CD4-positive, alpha-beta T cell (primary cell): ENCODE results near the gene CELF4. TPM values are rescaled to one million over a fixed set of nuclear protein-coding genes. Genes with fewer than 3 reads are reported as not detected.

ENCODE experiments used
- ATAC-seq: fragments of 200-7000 bp; cut with Tn5 transposase; one replicate; pipeline ENCODE4 v1.10.0; 2022; ENCODE audit warnings: mild to moderate bottlenecking; ENCODE audit not compliant: poor library complexity
- CTCF ChIA-PET: fragments of 350-600 bp; sonication (Branson Sonifier 250); formaldehyde crosslinking; loops from one replicate; lab custom pipeline; 2021; ENCODE audit warnings: antibody characterized with exemption, inconsistent platforms; lab: Charles Lee
- POLR2A ChIA-PET: fragments of 350-600 bp; sonication (Branson Sonifier 250); formaldehyde crosslinking; loops from one replicate; lab custom pipeline; 2021; ENCODE audit warnings: antibody characterized with exemption, inconsistent platforms; lab: Charles Lee
- DNase-seq, 14 experiments: peaks; one replicate each; pipeline ENCODE4 v3.0.0-alpha.2; 2013 to 2020; ENCODE audit warnings: mixed read lengths in 2 of 14
- H3K27ac ChIP-seq, 2 donors: one replicate each; pipeline versions ENCODE4 v1.5.1 to v1.7.0; 2013; ENCODE audit warnings: low read length in 2 of 2, low read depth in 1 of 2, mild to moderate bottlenecking in 1 of 2
- H3K27me3 ChIP-seq, 2 experiments: 1 replicate in 1 of 2; 2 replicates in 1 of 2; pipeline versions ENCODE4 v1.6.1 to v1.7.0; 2013; ENCODE audit warnings: low read length in 2 of 2, control low read depth in 1 of 2, mild to moderate bottlenecking in 1 of 2, moderate library complexity in 1 of 2; ENCODE audit not compliant: insufficient read depth in 2 of 2, control insufficient read depth in 1 of 2
- H3K36me3 ChIP-seq: one replicate; pipeline ENCODE4 v1.6.1; 2013; ENCODE audit warnings: low read length, control low read depth; ENCODE audit not compliant: insufficient read depth
- H3K4me1 ChIP-seq: one replicate; pipeline ENCODE4 v1.6.1; 2013; ENCODE audit warnings: low read length, control low read depth; ENCODE audit not compliant: insufficient read depth
- H3K4me3 ChIP-seq: one replicate; pipeline ENCODE4 v1.5.1; 2013; ENCODE audit warnings: mild to moderate bottlenecking, low read length, moderate library complexity
- H3K9me3 ChIP-seq, 2 experiments: 1 replicate in 1 of 2; 2 replicates in 1 of 2; pipeline versions ENCODE4 v1.6.1 to v1.7.0; 2013; ENCODE audit warnings: low read length in 2 of 2, mild to moderate bottlenecking in 2 of 2, control low read depth in 1 of 2, moderate library complexity in 1 of 2; ENCODE audit not compliant: control insufficient read depth in 1 of 2, insufficient read depth in 1 of 2
- H3K27ac Mint-ChIP-seq: one replicate; pipeline ENCODE4 v1.8.0; 2020; ENCODE audit warnings: mixed read lengths
- H3K27me3 Mint-ChIP-seq: one replicate; pipeline ENCODE4 v1.8.0; 2021; ENCODE audit warnings: mixed read lengths
- H3K36me3 Mint-ChIP-seq: one replicate; pipeline ENCODE4 v1.8.0; 2021; ENCODE audit warnings: low read depth, mixed read lengths
- H3K4me1 Mint-ChIP-seq: one replicate; pipeline ENCODE4 v1.8.0; 2021; ENCODE audit warnings: low read depth, mixed read lengths
- H3K4me3 Mint-ChIP-seq: one replicate; pipeline ENCODE4 v1.8.0; 2020; ENCODE audit warnings: mild to moderate bottlenecking, mixed read lengths
- H3K9me3 Mint-ChIP-seq: one replicate; pipeline ENCODE4 v1.8.0; 2020; ENCODE audit warnings: mixed read lengths
- intact Hi-C, 2 experiments: fragments of 100-400 bp; cut with DNase I in 1 of 2; cut with micrococcal nuclease in 1 of 2; formaldehyde crosslinking; loops; one replicate each; pipeline versions ENCODE4 v1.15.1 to v1.9.0; 2023 to 2025; cut with DNase I, micrococcal nuclease
- total RNA-seq, 174 experiments: library from RNA in 2 of 174; stranded (reverse) in 2 of 174; gene quantifications; one replicate each; pipeline ENCODE4 v1.2.3 and lab custom pipeline; 2021 to 2026
- TF ChIP-seq, protein P1 (sequence below): fragments of 200-600 bp; IDR thresholded peaks from one replicate; pipeline ENCODE4 v1.8.0; 2022; ENCODE audit warnings: antibody characterized with exemption, mild to moderate bottlenecking

Gene CELF4
- total RNA-seq, 2 experiments from 2014 or later: not detected

DNA sequence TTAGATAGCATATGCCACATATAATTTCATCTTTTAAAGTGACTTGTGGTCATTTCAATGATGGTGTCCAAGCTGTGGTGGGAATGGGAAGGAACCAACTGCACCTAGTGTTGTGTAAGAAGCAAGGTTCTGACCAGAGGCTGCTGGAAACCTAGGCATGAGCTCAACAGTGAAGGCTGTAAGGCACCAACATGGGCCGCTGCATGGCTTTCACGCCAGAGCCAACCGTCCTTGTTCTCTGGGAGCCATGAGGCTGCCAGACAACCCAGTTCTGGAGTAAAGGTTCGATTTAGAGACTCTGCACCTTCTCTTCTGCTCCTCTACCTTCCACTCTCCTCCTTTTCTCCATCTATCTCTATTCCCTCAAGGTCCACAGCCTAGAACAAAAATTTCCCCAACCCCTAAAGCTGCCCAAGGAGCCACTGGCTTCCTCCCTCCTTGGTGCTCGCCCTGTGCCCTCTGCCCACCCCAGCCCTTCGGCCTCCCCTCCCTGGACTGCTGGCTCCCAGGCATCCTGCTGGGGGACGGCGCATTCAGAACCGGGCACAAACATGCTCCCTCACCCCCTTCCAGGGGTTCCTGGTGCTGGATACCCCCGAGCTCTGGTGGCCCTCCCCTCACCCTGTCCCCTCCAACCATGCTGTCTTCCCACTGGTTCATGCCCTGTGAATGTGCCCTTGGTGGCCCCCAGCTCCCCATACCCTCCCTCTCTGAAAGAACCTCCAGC, 305.1 kb downstream of the CELF4 start:
- Histone ChIP-seq H3K27ac (no peak overlapping the region), H3K4me3 (no peak overlapping the region), H3K36me3 (no peaks in the 10 kb centered on the region), H3K9me3 (peaks cover 0 to 32% of the 10 kb centered on the region in 2 experiments), H3K27me3 (peaks cover 2 to 9% of the 10 kb centered on the region in 2 experiments), H3K4me1 (no peaks in the 10 kb centered on the region)
- ATAC-seq (no peak), DNase-seq (no peak)
- Mint-ChIP-seq H3K4me3 (no peak overlapping the region), H3K4me1 (no peaks in the 10 kb centered on the region), H3K36me3 (no peaks in the 10 kb centered on the region), H3K9me3 (no peaks in the 10 kb centered on the region), H3K27me3 (peaks cover 33% of the 10 kb centered on the region), H3K27ac (no peak overlapping the region)
- ChIA-PET POLR2A (no interaction called here), CTCF (no interaction called here)
- TF ChIP-seq, protein P1, sequence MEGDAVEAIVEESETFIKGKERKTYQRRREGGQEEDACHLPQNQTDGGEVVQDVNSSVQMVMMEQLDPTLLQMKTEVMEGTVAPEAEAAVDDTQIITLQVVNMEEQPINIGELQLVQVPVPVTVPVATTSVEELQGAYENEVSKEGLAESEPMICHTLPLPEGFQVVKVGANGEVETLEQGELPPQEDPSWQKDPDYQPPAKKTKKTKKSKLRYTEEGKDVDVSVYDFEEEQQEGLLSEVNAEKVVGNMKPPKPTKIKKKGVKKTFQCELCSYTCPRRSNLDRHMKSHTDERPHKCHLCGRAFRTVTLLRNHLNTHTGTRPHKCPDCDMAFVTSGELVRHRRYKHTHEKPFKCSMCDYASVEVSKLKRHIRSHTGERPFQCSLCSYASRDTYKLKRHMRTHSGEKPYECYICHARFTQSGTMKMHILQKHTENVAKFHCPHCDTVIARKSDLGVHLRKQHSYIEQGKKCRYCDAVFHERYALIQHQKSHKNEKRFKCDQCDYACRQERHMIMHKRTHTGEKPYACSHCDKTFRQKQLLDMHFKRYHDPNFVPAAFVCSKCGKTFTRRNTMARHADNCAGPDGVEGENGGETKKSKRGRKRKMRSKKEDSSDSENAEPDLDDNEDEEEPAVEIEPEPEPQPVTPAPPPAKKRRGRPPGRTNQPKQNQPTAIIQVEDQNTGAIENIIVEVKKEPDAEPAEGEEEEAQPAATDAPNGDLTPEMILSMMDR: no peak
- intact Hi-C loops: no loop called here

DNA sequence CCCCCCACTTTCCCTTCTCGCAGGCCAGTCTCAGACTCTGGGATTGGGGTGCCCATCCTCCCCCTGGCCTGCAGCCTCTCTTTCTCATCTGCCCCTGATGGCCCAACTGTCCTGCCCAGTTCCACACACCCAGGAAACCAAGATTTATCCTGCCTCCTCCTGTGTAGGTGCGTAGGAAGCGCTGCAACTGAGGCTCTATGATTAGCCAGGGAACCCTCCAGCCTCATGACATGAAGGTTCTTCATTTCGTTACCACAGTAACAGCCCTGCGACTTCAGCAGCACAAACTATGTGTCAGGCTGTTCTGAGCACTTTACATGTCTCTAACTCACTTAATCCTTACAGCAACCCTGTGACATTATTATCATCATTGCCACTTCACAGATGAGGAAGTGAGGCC, 305.9 kb downstream of the CELF4 start:
- ChIA-PET CTCF (no interaction called here), POLR2A (no interaction called here)
- DNase-seq (no peak), ATAC-seq (no peak)
- peaks cover 2% of the 10 kb centered on the region for H3K4me1 Mint-ChIP-seq
- no peaks in the 10 kb centered on the region for H3K36me3 Mint-ChIP-seq
- Histone ChIP-seq H3K4me1 (no peaks in the 10 kb centered on the region), H3K27me3 (peaks cover 8 to 16% of the 10 kb centered on the region in 2 experiments), H3K27ac (no peak overlapping the region), H3K9me3 (peaks cover 0 to 29% of the 10 kb centered on the region in 2 experiments), H3K36me3 (no peaks in the 10 kb centered on the region), H3K4me3 (no peak overlapping the region)
- no peak overlapping the region for H3K4me3 Mint-ChIP-seq
- H3K27me3 Mint-ChIP-seq: peaks cover 37% of the 10 kb centered on the region
- H3K9me3 Mint-ChIP-seq: no peaks in the 10 kb centered on the region
- TF ChIP-seq, protein P1: no peak
- H3K27ac Mint-ChIP-seq: no peak overlapping the region
- intact Hi-C loops: no loop called here

DNA sequence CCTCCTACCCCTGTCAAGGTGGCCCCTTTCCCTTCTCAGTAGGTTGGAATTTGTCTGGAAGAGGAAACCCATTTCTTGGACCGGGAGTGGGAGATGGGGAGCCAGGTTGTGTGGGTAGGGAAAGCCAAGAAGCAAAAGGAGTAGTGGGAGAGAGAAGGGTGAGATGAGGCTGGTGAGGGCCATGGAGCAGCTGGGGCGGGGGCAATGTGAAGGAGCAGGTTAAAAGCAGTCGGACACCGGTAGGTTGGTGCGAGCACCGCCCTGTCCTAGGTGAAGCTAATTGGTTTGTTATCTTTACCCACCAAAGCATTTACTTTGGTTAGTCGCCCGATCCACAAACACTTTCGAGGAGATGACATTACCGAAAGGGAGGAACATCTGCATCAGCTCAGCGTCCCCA, 306.8 kb downstream of the CELF4 start:
- H3K27ac ChIP-seq: no peak overlapping the region
- H3K36me3 Mint-ChIP-seq: no peaks in the 10 kb centered on the region
- POLR2A ChIA-PET: no interaction called here
- CTCF ChIA-PET: no interaction called here
- no peak overlapping the region for H3K27ac Mint-ChIP-seq
- peaks cover 37% of the 10 kb centered on the region for H3K27me3 Mint-ChIP-seq
- H3K9me3 ChIP-seq: peaks cover 0 to 27% of the 10 kb centered on the region in 2 experiments
- intact Hi-C loops: no loop called here
- H3K27me3 ChIP-seq: peaks cover 11 to 19% of the 10 kb centered on the region in 2 experiments
- ATAC-seq (no peak), DNase-seq (no peak)
- H3K4me3 Mint-ChIP-seq: no peak overlapping the region
- TF ChIP-seq, protein P1: no peak
- H3K36me3 ChIP-seq: no peaks in the 10 kb centered on the region
- peaks cover 5% of the 10 kb centered on the region for H3K4me1 Mint-ChIP-seq
- no peaks in the 10 kb centered on the region for H3K9me3 Mint-ChIP-seq
- H3K4me3 ChIP-seq: no peak overlapping the region
- H3K4me1 ChIP-seq: no peaks in the 10 kb centered on the region
